ENCODE data around the gene CRIM1. TPM values are rescaled to one million over a fixed set of nuclear protein-coding genes. Genes with fewer than 3 reads are reported as not detected.

The CRIM1 gene
- total RNA-seq, 1 donor: 100 TPM

GRCh38 chr2:36511858-36512603, 156.5 kb downstream of the CRIM1 start:
- no peak for TF ChIP-seq CTCF (IDR thresholded peaks at IDR 0.05; ENCODE audit: insufficient read depth, low read length)
- DNase-seq (ENCODE audit: low read depth): no peak
- H3K4me3 ChIP-seq (ENCODE audit: low read depth, low read length): no peak overlapping the region

GRCh38 chr2:36512705-36513104, 157.1 kb downstream of the CRIM1 start:
- H3K4me3 ChIP-seq (ENCODE audit: low read depth, low read length): no peak overlapping the region
- no peak for TF ChIP-seq CTCF (IDR thresholded peaks at IDR 0.05; ENCODE audit: insufficient read depth, low read length)
- DNase-seq (ENCODE audit: low read depth): no peak

- no peak for TF ChIP-seq CTCF (IDR thresholded peaks at IDR 0.05; ENCODE audit: insufficient read depth, low read length)
- DNase-seq (ENCODE audit: low read depth): no peak
- no peak overlapping the region for H3K4me3 ChIP-seq (ENCODE audit: low read depth, low read length)
Observed at GRCh38 chr2:36513661-36514060, 158.1 kb downstream of the CRIM1 start.

- DNase-seq (ENCODE audit: low read depth): no peak
- no peak for TF ChIP-seq CTCF (IDR thresholded peaks at IDR 0.05; ENCODE audit: insufficient read depth, low read length)
- no peak overlapping the region for H3K4me3 ChIP-seq (ENCODE audit: low read depth, low read length)
Observed at GRCh38 chr2:36515538-36515937, 160.0 kb downstream of the CRIM1 start.

GRCh38 chr2:36516136-36516870, 160.7 kb downstream of the CRIM1 start:
- DNase-seq (ENCODE audit: low read depth): peak; percentile 59
- TF ChIP-seq CTCF (IDR thresholded peaks at IDR 0.05; ENCODE audit: insufficient read depth, low read length): no peak
- no peak overlapping the region for H3K4me3 ChIP-seq (ENCODE audit: low read depth, low read length)

- no peak overlapping the region for H3K4me3 ChIP-seq (ENCODE audit: low read depth, low read length)
- DNase-seq (ENCODE audit: low read depth): no peak
Observed at GRCh38 chr2:36520431-36520830, 164.9 kb downstream of the CRIM1 start.

More at GRCh38 chr2:36520431-36520830, 164.9 kb downstream of the CRIM1 start:
- no peak for TF ChIP-seq CTCF (IDR thresholded peaks at IDR 0.05; ENCODE audit: insufficient read depth, low read length)

Data from fibroblast of the aortic adventitia (primary cell).